Muscle layer of duodenum (tissue), 2 donors: ENCODE data around the gene GGACT.
"Not testable (repeated sequence)": the region's sequence is repeated elsewhere in the genome, so short reads cannot be mapped to it uniquely, and the experiment has no call there.

Source experiments
- H3K27ac ChIP-seq: one replicate; pipeline ENCODE4 v1.7.0; 2013; ENCODE audit warnings: mild to moderate bottlenecking, low read length
- H3K27me3 ChIP-seq: one replicate; pipeline ENCODE4 v1.7.0; 2013; ENCODE audit warnings: low read depth, mild to moderate bottlenecking, control low read depth, low read length
- H3K36me3 ChIP-seq, 2 donors: one replicate each; pipeline ENCODE4 v1.7.0; 2013; ENCODE audit warnings: low read length in 2 of 2, control low read depth in 1 of 2, mild to moderate bottlenecking in 1 of 2; ENCODE audit not compliant: insufficient read depth in 2 of 2, control insufficient read depth in 1 of 2
- H3K4me1 ChIP-seq, 2 donors: one replicate each; pipeline ENCODE4 v1.7.0; 2013; ENCODE audit warnings: low read length in 2 of 2, mild to moderate bottlenecking in 2 of 2, control low read depth in 1 of 2, moderate library complexity in 1 of 2; ENCODE audit not compliant: insufficient read depth in 2 of 2, control insufficient read depth in 1 of 2
- H3K4me3 ChIP-seq, 2 donors: one replicate each; pipeline ENCODE4 v1.7.0; 2013; ENCODE audit warnings: low read length in 2 of 2, low read depth in 1 of 2, mild to moderate bottlenecking in 1 of 2
- H3K9me3 ChIP-seq, 2 donors: one replicate each; pipeline ENCODE4 v1.7.0; 2013; ENCODE audit warnings: low read length in 2 of 2, control low read depth in 1 of 2, mild to moderate bottlenecking in 1 of 2; ENCODE audit not compliant: control insufficient read depth in 1 of 2
- donor health status: healthy.

The GGACT gene

DNA sequence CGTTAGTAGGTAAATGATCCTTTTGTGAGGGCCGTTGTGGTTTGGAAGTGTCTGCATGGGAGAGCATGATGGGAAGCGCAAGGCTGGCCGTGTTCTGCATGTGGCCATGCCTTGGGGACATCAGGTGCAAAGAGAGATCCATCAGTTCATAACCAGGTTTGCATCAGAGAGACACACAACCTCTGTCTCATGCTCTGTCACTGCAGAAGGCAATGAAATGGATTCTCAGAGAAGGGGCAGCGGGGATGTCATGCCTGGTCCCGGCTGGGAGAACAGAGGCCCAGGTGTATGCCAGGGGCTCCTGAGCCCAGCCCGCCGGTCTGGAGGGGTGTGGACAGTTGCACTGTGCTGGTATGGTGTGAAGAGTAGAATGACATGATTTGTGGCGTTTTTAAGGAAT, 60.2 kb downstream of the GGACT start:
- Histone ChIP-seq H3K9me3 (no peaks in the 10 kb centered on the region), H3K4me1 (no peaks in the 10 kb centered on the region), H3K36me3 (peaks cover 21 to 31% of the 10 kb centered on the region in 2 donors), H3K27me3 (no peaks in the 10 kb centered on the region), H3K4me3 (no peak overlapping the region), H3K27ac (no peak overlapping the region)

DNA sequence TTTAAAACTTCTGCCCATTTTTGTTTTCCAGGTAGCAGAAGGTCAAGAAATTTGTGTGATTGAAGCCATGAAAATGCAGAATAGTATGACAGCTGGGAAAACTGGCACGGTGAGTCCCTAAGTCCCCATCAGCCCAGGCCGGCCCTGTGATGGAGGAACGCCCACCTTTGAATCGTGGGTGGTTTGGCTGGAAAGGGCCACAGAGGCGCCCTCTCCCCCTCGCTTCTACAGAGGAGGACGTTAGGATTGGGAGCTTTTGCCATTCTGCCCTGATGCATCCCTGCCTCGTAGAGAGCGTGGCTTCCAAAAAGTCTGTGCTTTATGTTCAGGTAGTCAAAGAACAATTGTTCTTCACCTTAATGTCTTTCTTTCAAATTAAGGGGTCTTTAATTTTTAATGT, 60.9 kb downstream of the GGACT start:
- no peak overlapping the region for H3K27ac ChIP-seq
- H3K9me3 ChIP-seq, result no peaks in the 10 kb centered on the region
- H3K4me1 ChIP-seq, result no peaks in the 10 kb centered on the region
- no peaks in the 10 kb centered on the region for H3K27me3 ChIP-seq
- peaks cover 21 to 31% of the 10 kb centered on the region in 2 donors for H3K36me3 ChIP-seq
- H3K4me3 ChIP-seq, result no peak overlapping the region

DNA sequence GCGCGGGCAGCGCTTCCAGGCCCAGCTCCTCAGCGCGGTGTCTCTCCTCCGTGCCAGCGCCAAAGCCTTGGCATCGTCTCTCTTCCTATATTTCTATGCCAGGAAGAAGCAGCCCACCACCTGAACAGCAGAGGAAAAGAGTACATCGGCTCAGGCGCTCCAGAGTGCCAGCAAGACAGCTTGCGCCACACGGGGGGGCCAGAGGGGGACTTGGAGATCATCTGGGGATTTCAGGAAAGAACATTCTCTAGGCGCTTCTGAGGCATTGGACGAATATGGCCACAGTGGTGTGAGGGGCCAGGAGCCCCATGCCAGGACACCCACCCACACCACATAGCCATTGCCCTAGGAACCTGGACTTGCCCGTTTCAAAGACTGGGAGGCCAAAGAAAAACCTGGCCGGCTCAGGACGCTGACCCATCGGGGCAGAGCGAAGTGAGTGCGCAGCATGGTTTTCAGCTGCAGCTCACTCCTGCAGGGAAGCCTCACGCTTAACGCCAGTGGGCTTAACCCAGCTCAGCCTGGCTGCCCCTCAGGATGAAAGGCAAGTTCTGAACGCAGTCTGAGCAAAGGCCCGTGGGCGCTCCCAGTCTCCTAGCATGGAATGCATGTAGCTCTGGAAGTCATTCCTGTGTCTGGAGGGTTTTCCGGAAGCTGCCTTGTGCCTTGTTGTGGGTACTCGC, 62.1 kb downstream of the GGACT start:
- H3K27ac ChIP-seq, result no peak overlapping the region
- H3K4me3 ChIP-seq, result no peak overlapping the region
- H3K36me3 ChIP-seq, result peaks cover 21 to 22% of the 10 kb centered on the region in 2 donors
- H3K27me3 ChIP-seq, result no peaks in the 10 kb centered on the region
- H3K4me1 ChIP-seq, result no peaks in the 10 kb centered on the region
- no peaks in the 10 kb centered on the region for H3K9me3 ChIP-seq

DNA sequence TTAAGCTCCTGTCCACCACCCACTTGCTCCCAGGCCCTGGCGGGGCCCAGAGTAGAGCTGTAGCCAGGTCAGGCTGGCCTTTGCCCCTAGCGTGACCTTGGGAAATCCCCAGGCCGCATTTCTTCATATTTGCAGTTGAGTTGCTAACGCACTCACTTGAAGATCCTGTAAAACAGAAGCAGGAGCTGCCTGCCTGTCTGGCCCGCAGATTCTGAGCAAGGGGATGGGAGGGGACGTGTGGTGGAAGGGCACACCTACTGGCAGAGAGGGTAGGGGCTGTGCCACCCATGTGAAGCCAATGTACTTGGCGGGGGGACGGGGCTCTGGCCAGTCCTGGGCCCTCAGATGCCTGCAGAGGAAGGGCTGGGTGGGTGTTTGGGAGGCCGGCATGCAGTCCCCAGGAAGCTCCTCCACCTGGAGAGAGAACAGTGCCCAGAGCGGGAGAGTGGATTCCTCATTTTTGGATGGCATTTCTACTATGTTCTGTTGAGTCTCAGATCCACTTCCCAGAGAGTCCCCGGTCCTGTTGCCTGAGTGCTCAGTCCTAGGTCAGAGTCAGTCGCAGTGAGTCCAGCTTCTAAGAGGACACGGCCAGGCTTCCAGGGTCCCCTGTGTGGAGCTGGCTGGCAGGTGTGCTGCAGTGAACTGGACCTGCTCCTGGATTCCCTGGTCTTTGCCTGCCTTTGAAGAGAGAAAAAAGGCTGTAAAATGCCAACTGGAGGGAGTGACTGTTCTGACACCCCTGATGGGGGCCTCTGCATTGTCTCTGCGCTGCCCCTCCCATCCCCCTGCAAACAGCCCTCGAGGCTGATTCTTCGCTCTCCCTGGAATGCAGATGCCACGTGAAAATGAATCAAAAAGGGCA, 62.9 kb downstream of the GGACT start:
- Histone ChIP-seq H3K27ac (no peak overlapping the region), H3K4me1 (no peaks in the 10 kb centered on the region), H3K4me3 (no peak overlapping the region), H3K27me3 (no peaks in the 10 kb centered on the region), H3K36me3 (peaks cover 21 to 22% of the 10 kb centered on the region in 2 donors), H3K9me3 (no peaks in the 10 kb centered on the region)

DNA sequence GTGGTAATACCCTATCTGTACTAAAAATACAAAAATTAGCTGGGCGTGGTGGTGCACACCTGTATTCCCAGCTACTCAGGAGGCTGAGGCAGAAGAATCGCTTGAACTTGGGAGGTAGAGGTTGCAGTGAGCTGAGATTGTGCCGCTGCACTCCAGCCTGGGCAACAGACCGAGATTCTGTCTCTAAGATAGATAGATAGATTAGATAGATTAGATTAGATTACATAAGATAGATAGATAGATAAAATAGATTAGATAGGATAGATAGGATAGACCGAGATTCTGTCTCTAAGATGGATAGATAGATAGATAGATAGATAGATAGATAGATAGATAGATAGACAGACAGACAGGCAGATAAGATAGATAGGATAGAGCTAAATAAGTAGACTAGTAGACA, 63.9 kb downstream of the GGACT start:
- not testable (repeated sequence) for H3K9me3 ChIP-seq, H3K27me3 ChIP-seq, H3K4me3 ChIP-seq, H3K4me1 ChIP-seq, H3K27ac ChIP-seq
- peaks cover 16 to 21% of the 10 kb centered on the region in 2 donors for H3K36me3 ChIP-seq

DNA sequence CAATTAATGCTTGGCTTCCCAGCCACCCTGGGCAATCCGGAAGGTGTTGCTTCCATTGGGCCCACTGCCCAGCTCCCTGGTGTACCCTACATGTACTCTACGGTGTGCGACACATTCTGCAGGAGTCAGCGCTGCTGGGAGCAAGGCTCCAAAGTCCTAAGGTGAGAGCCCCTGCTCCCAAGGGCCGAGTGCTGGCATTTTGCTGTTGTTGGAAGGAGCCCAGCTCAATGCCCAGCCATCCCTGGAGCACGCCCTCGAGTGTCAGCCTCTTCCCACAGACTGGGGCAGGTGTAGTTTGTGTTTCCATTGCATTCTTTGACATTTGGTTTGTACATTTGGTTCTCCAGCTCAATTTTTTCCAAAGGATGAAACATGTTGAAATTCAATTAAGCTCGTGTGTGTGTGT, 64.6 kb downstream of the GGACT start:
- Histone ChIP-seq H3K36me3 (peaks cover 12 to 16% of the 10 kb centered on the region in 2 donors), H3K4me3 (no peak overlapping the region), H3K4me1 (no peaks in the 10 kb centered on the region), H3K27ac (no peak overlapping the region), H3K27me3 (no peaks in the 10 kb centered on the region), H3K9me3 (no peaks in the 10 kb centered on the region)

DNA sequence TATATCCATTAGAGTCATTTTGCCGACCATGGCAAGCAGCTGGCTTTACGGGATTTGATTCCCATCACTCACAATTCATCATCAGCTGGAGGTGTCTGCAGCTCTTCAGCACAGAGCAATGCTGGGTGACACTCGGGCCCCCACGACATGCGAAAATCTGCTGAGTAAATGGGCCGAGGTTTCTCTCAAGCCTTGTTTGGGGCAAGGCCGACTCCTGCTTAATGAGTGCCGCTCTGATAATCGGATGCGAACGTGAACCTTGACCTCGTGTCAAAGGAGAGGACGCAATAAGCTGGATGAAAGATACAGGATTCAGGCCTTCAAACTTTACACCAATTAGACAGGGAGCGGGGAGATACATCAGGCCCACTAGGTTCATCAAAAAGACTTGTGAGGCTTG, 65.2 kb downstream of the GGACT start:
- H3K27ac ChIP-seq, result no peak overlapping the region
- H3K27me3 ChIP-seq, result no peaks in the 10 kb centered on the region
- H3K4me1 ChIP-seq, result no peaks in the 10 kb centered on the region
- no peak overlapping the region for H3K4me3 ChIP-seq
- H3K36me3 ChIP-seq, result peaks cover 12 to 16% of the 10 kb centered on the region in 2 donors
- no peaks in the 10 kb centered on the region for H3K9me3 ChIP-seq

DNA sequence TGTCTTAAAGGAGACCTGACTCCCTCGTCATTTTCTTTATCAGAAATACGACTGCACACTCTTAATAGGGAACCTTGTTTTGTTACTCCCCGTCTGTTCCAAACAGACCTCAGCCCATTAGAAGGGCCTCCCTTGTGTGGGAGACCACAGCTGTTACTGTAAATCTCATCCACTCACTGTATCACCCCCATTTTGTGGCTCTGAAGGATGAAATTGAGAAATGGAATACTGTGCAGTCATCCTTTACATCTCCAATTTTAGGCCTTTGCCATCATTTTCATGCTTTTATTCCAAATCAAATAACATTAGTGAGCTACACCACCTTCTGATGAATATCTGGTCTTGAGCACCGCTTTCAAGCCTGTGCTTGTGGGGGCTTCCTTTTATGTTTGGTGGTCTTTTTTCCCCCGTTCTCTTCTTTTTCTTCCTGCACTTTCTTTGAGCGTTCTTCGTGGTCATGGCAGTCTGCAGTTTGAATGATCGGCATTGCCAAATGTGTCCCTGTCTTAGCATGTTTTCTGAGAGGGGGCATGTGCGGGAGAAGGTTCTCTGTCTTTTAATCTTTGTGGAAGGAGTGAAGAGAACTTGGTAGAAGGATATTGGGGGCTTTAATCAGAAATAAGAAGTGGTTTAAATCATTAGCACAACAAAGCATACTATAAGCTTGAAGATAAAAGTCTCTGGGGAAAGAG, 65.8 kb downstream of the GGACT start:
- peaks cover 7 to 14% of the 10 kb centered on the region in 2 donors for H3K36me3 ChIP-seq
- H3K27me3 ChIP-seq, result no peaks in the 10 kb centered on the region
- no peak overlapping the region for H3K4me3 ChIP-seq
- H3K4me1 ChIP-seq, result no peaks in the 10 kb centered on the region
- no peak overlapping the region for H3K27ac ChIP-seq
- H3K9me3 ChIP-seq, result no peaks in the 10 kb centered on the region

DNA sequence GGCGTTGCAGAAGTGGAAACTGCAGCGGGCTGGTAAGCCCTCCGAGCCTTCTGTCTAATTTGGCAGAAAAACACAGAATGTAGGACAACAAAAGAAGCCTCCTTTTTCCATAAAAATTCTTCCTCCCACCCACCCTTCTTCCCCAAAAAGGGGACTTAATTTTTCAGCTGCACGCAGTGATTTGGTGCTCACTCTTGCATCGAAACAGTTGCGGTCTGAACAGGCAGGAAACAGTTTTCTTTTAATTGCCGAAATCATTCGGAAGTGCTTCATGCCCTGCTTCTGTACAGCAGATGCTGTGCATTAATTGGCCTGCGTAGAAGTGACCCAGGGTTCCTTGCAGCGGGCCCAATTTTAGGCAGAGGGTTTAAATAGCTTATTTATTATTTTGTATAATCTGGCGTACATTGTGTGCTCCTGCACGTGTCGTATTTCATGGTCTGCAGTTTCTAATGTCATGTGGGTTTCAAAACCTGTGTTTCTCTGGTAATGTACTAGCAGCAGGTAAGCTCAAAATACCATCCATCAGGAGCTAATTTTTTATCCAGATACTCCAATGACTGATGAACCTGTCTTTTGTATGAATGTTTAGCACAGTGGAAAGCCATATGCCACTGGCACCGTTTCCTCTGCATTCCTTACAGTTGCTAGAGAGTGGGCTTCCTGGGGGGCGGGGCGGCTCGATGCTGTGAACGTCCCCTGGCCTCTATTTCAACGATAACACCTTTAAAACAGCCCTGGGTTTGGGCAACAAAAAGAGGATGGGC, 66.6 kb downstream of the GGACT start:
- Histone ChIP-seq H3K36me3 (peaks cover 4 to 11% of the 10 kb centered on the region in 2 donors), H3K4me3 (no peak overlapping the region), H3K27me3 (no peaks in the 10 kb centered on the region), H3K4me1 (no peaks in the 10 kb centered on the region), H3K27ac (no peak overlapping the region), H3K9me3 (no peaks in the 10 kb centered on the region)

DNA sequence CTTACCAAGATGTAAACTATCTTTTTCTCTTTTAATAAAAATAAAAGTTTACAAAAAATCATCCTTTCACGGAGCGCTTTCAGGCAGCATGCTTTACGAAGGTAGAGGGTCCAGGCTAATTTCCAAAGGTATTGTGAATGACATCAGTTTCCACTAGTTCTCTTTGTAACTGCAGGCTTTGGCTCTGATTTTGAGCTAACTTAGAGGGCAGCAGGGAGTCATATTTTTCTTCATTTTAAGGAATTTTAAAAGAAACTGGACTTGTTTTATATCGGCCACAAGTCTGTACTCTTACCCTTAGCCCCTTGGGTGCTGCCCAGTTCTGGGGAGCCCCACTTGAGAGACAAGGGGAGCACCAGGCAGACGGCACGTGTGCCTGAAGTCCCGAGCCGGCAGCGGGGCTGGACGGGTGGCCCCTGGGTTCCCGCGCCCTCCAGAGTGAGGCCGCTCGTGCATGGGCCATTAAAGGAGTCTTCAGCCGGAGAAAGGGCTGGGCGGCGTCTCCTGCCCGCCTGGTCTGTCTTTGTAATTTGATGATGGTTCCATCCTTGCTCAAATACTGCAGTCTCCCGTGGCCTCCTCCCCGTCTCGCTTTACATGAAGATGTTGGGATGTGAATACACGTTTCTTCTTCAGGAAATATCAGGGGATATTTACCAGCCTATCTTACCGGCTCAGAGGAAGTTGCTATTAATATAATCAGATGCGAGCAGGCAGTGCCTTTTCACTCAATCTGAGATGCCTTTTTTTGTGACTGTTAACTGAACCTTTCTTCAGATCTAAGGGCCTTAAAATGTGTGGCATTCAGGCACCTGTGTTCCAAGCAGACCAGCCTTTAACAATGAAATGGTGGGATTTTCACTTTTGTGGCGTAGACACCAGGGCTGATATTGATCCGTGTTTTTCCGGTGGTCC, 67.4 kb downstream of the GGACT start:
- Histone ChIP-seq H3K4me1 (no peaks in the 10 kb centered on the region), H3K9me3 (no peaks in the 10 kb centered on the region), H3K27me3 (no peaks in the 10 kb centered on the region), H3K27ac (no peak overlapping the region), H3K4me3 (no peak overlapping the region), H3K36me3 (peaks cover 4 to 5% of the 10 kb centered on the region in 2 donors)
